Gastroesophageal sphincter (tissue), 4 donors: Measurements from ENCODE around the gene POLR2H. TPM values are rescaled to one million over a fixed set of nuclear protein-coding genes. Genes with fewer than 3 reads are reported as not detected.

Experiments used
- ATAC-seq: fragments of 150-250 bp; one replicate; pipeline ENCODE4 v1.9.1; 2016; ENCODE audit warnings: mild to moderate bottlenecking, moderate library complexity
- H3K27ac ChIP-seq, 4 donors: fragments of 200-600 bp; sonication (generic) in 3 of 4; 1 replicate in 3 of 4; 2 replicates in 1 of 4; pipeline ENCODE4 v1.5.1; 2016 to 2019
- H3K27me3 ChIP-seq: fragments of 200-600 bp; sonication (generic); one replicate; pipeline ENCODE4 v1.5.1; 2019
- H3K36me3 ChIP-seq, 2 donors: fragments of 200-600 bp; sonication (generic); one replicate each; pipeline ENCODE4 v1.5.1; 2019; ENCODE audit warnings: control low read depth in 1 of 2
- H3K4me1 ChIP-seq, 3 donors: fragments of 200-600 bp; sonication (generic); 1 replicate in 2 of 3; 2 replicates in 1 of 3; pipeline ENCODE4 v1.5.1; 2016 to 2019; ENCODE audit warnings: control low read depth in 2 of 3
- H3K4me3 ChIP-seq, 2 donors: fragments of 200-600 bp; sonication (generic); one replicate each; pipeline ENCODE4 v1.5.1; 2019; ENCODE audit warnings: mild to moderate bottlenecking in 1 of 2, moderate library complexity in 1 of 2
- H3K9me3 ChIP-seq, 3 donors: fragments of 200-600 bp; sonication (generic); one replicate each; pipeline ENCODE4 v1.5.1; 2017 to 2019; ENCODE audit warnings: control low read depth in 2 of 3
- CTCF ChIP-seq, 4 experiments: fragments of 200-600 bp in 2 of 4; fragments of 450-650 bp in 2 of 4; sonication (generic) in 1 of 4; IDR thresholded peaks; one replicate each; pipeline ENCODE4 v1.5.1; 2017 to 2019; ENCODE audit warnings: antibody characterized with exemption in 4 of 4, mild to moderate bottlenecking in 2 of 4, moderate library complexity in 2 of 4
- EP300 ChIP-seq: sonication (generic); formaldehyde crosslinking; IDR thresholded peaks from one replicate; pipeline ENCODE4 v1.6.1; 2017; ENCODE audit warnings: antibody characterized with exemption, mild to moderate bottlenecking
- POLR2A ChIP-seq, 2 donors: fragments of 450-650 bp; IDR thresholded peaks; one replicate each; pipeline ENCODE4 v1.6.1; 2017; ENCODE audit warnings: antibody characterized with exemption in 2 of 2, mild to moderate bottlenecking in 2 of 2, moderate library complexity in 1 of 2
- POLR2AphosphoS5 ChIP-seq: sonication (generic); formaldehyde crosslinking; IDR thresholded peaks from one replicate; pipeline ENCODE4 v1.6.1; 2017; ENCODE audit warnings: antibody characterized with exemption
- WGBS, 2 donors: methylation state at CpG; one replicate each; pipeline ENCODE4 v1.1.5; 2018; ENCODE audit warnings: low coverage in 1 of 2; 5-methylcytosine and 5-hydroxymethylcytosine counted together
- total RNA-seq, 4 donors: library from RNA; depleted of rRNA; stranded (reverse); fragments of >200 nt; gene quantifications; one replicate each; pipeline ENCODE4 v1.1.0, GENCODE V29; 2016

The POLR2H gene
- total RNA-seq, 4 donors from 2014 or later, result 32.8 to 54.1 (median 40.9) TPM

GRCh38 chr3:184346480-184347190 is 14.9 kb upstream of the POLR2H start:
- H3K4me3 ChIP-seq, result no peak overlapping the region
- TF ChIP-seq POLR2AphosphoS5 (no peak), POLR2A (IDR thresholded peaks at IDR 0.05) (no peak), CTCF (IDR thresholded peaks at IDR 0.05) (no peak), EP300 (no peak)
- H3K36me3 ChIP-seq, result peaks cover 0 to 50% of the 10 kb centered on the region in 2 donors
- H3K9me3 ChIP-seq, result no peaks in the 10 kb centered on the region
- ATAC-seq, result no peak
- WGBS, 2 donors, result 65 to 77% methylated on average over 2 to 15 of the region's 20 CpGs
- no peak overlapping the region for H3K27ac ChIP-seq
- peaks cover 0 to 32% (median 5%) of the 10 kb centered on the region in 3 donors for H3K4me1 ChIP-seq
- no peaks in the 10 kb centered on the region for H3K27me3 ChIP-seq

GRCh38 chr3:184347321-184348056 is 14.0 kb upstream of the POLR2H start:
- H3K9me3 ChIP-seq, result no peaks in the 10 kb centered on the region
- ATAC-seq, result no peak
- peaks cover 0 to 38% (median 5%) of the 10 kb centered on the region in 3 donors for H3K4me1 ChIP-seq
- H3K27ac ChIP-seq, result no peak overlapping the region
- no peaks in the 10 kb centered on the region for H3K27me3 ChIP-seq
- TF ChIP-seq CTCF (IDR thresholded peaks at IDR 0.05) (no peak), EP300 (no peak), POLR2A (IDR thresholded peaks at IDR 0.05) (no peak), POLR2AphosphoS5 (no peak)
- H3K4me3 ChIP-seq, result no peak overlapping the region
- H3K36me3 ChIP-seq, result peaks cover 0 to 44% of the 10 kb centered on the region in 2 donors
- WGBS, 2 donors, result 44 to 69% methylated on average over 5 to 10 of the region's 12 CpGs

DNA sequence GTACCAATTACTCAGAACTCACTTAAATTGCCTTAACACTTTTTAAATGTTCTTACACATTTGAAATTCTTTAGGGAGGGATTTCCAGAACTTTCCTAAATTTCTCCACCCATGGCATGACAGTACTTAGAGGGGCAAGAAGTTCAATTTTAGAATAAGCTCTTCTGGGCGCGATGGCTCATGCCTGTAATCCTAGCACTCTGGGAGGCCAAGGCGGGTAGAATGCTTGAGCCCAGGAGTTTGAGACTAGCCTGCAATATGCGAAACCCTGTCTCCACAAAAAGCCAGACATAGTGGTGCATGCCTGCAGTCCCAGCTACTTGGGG is 13.5 kb upstream of the POLR2H start:
- Histone ChIP-seq H3K9me3 (no peaks in the 10 kb centered on the region), H3K4me1 (peaks cover 0 to 38% (median 5%) of the 10 kb centered on the region in 3 donors), H3K36me3 (peaks cover 0 to 44% of the 10 kb centered on the region in 2 donors), H3K27ac (no peak overlapping the region), H3K27me3 (no peaks in the 10 kb centered on the region), H3K4me3 (no peak overlapping the region)
- no peak for ATAC-seq
- no peak for TF ChIP-seq EP300
- no peak for TF ChIP-seq CTCF (IDR thresholded peaks at IDR 0.05)
- TF ChIP-seq POLR2AphosphoS5, result no peak
- no peak for TF ChIP-seq POLR2A (IDR thresholded peaks at IDR 0.05)
- no CpG with 5 or more reads among the region's 4 CpGs for WGBS, 2 donors

GRCh38 chr3:184349563-184350470 is 11.7 kb upstream of the POLR2H start:
- Histone ChIP-seq H3K27ac (no peak overlapping the region), H3K4me3 (no peak overlapping the region), H3K27me3 (no peaks in the 10 kb centered on the region), H3K36me3 (peaks cover 0 to 34% of the 10 kb centered on the region in 2 donors), H3K4me1 (peaks cover 0 to 45% (median 5%) of the 10 kb centered on the region in 3 donors), H3K9me3 (no peaks in the 10 kb centered on the region)
- TF ChIP-seq CTCF (IDR thresholded peaks at IDR 0.05) (no peak), POLR2A (IDR thresholded peaks at IDR 0.05) (no peak), EP300 (no peak), POLR2AphosphoS5 (no peak)
- 78 to 83% methylated on average over 4 to 10 of the region's 10 CpGs for WGBS, 2 donors
- ATAC-seq, result no peak
